Measurements from ENCODE around the gene CAND2.
"Not testable (repeated sequence)": the region's sequence is repeated elsewhere in the genome, so short reads cannot be mapped to it uniquely, and the experiment has no call there.

The CAND2 gene

GRCh38 chr3:12831301-12831866 lies 34.9 kb downstream of the CAND2 start:
- DNase-seq (ENCODE audit: low read depth): no peak

GRCh38 chr3:12832350-12833221 lies 36.1 kb downstream of the CAND2 start:
- no peak for DNase-seq (ENCODE audit: low read depth)

GRCh38 chr3:12833222-12834161 lies 37.0 kb downstream of the CAND2 start:
- no peak for DNase-seq (ENCODE audit: low read depth)

- no peak for DNase-seq (ENCODE audit: low read depth)
Observed at GRCh38 chr3:12835052-12835665, 38.7 kb downstream of the CAND2 start.

- no peak for DNase-seq (ENCODE audit: low read depth)
Observed at GRCh38 chr3:12837295-12837986, 41.0 kb downstream of the CAND2 start.

GRCh38 chr3:12838179-12838965 lies 41.9 kb downstream of the CAND2 start:
- no peak for DNase-seq (ENCODE audit: low read depth)

GRCh38 chr3:12839156-12839946 lies 42.9 kb downstream of the CAND2 start:
- no peak for DNase-seq (ENCODE audit: low read depth)

- not testable (repeated sequence) for DNase-seq (ENCODE audit: low read depth)
Observed at GRCh38 chr3:12840148-12840547, 43.7 kb downstream of the CAND2 start.

- peak; percentile 16 for DNase-seq (ENCODE audit: low read depth)
Observed at GRCh38 chr3:12840591-12841148, 44.2 kb downstream of the CAND2 start.

GRCh38 chr3:12841149-12841969 lies 44.9 kb downstream of the CAND2 start, which contains the start of gene RPL32:
Gene RPL32 (minus strand): TSS chr3:12841565. CDS start chr3:12840237, 1,328 bp downstream.
- DNase-seq (ENCODE audit: low read depth): peak; percentile 80

GRCh38 chr3:12841970-12842328 lies 45.5 kb downstream of the CAND2 start:
- DNase-seq (ENCODE audit: low read depth): no peak

- no peak for DNase-seq (ENCODE audit: low read depth)
Observed at GRCh38 chr3:12842469-12842868, 46.0 kb downstream of the CAND2 start.

GRCh38 chr3:12845811-12846210 lies 49.3 kb downstream of the CAND2 start:
- DNase-seq (ENCODE audit: low read depth): no peak

- no peak for DNase-seq (ENCODE audit: low read depth)
Observed at GRCh38 chr3:12852201-12852600, 55.7 kb downstream of the CAND2 start.

GRCh38 chr3:12853847-12854246 lies 57.4 kb downstream of the CAND2 start:
- not testable (repeated sequence) for DNase-seq (ENCODE audit: low read depth)

GRCh38 chr3:12854565-12854964 lies 58.1 kb downstream of the CAND2 start:
- DNase-seq (ENCODE audit: low read depth): no peak

- DNase-seq (ENCODE audit: low read depth): no peak
Observed at GRCh38 chr3:12856626-12857025, 60.1 kb downstream of the CAND2 start.

- DNase-seq (ENCODE audit: low read depth): no peak
Observed at GRCh38 chr3:12859840-12860239, 63.4 kb downstream of the CAND2 start.
